HepG2 (cell line): ENCODE data around the gene RPS2. TPM values are rescaled to one million over a fixed set of nuclear protein-coding genes. Genes with fewer than 3 reads are reported as not detected.

Source experiments
- CCDC6 ChIP-seq: sonication (generic); formaldehyde crosslinking; IDR thresholded peaks from 2 replicates; pipeline ENCODE4 v1.8.1; 2022; ENCODE audit warnings: mild to moderate bottlenecking, missing genetic modification reagents, moderate library complexity
- CHD4 ChIP-seq: fragments of 200-600 bp; sonication (generic); IDR thresholded peaks from 2 replicates; pipeline ENCODE4 v1.7.0; 2017; ENCODE audit warnings: mild to moderate bottlenecking, low read length, borderline replicate concordance
- EP300 ChIP-seq, 3 experiments: sonication (generic) in 1 of 3; formaldehyde crosslinking in 1 of 3; IDR thresholded peaks; 2 replicates each; pipeline versions ENCODE4 v1.5.1 to v1.6.1; 2011 to 2020; ENCODE audit warnings: low read depth in 2 of 3, low read length in 2 of 3, borderline replicate concordance in 1 of 3, improper control_type of control experiment in 1 of 3, mild to moderate bottlenecking in 1 of 3, missing genetic modification reagents in 1 of 3, moderate library complexity in 1 of 3
- HCFC1 ChIP-seq: fragments of 150-350 bp; IDR thresholded peaks from 2 replicates; pipeline ENCODE4 v1.6.1; 2014; ENCODE audit warnings: low read depth, low read length
- HNF4G ChIP-seq, 2 experiments: sonication (generic) in 1 of 2; formaldehyde crosslinking in 1 of 2; IDR thresholded peaks; 2 replicates each; pipeline versions ENCODE4 v1.4.0 to v1.6.1; 2011 to 2020; ENCODE audit warnings: borderline replicate concordance in 2 of 2, low read depth in 2 of 2, mild to moderate bottlenecking in 2 of 2, low read length in 1 of 2, missing genetic modification reagents in 1 of 2, moderate library complexity in 1 of 2
- ISL2 ChIP-seq: sonication (generic); formaldehyde crosslinking; IDR thresholded peaks from 2 replicates; pipeline ENCODE4 v1.5.0; 2020; ENCODE audit warnings: missing genetic modification reagents
- MAF1 ChIP-seq: sonication (generic); formaldehyde crosslinking; IDR thresholded peaks from 2 replicates; pipeline ENCODE4 v1.5.0; 2020; ENCODE audit warnings: missing genetic modification reagents, borderline replicate concordance
- MAFG ChIP-seq: sonication (generic); formaldehyde crosslinking; IDR thresholded peaks from 2 replicates; pipeline ENCODE4 v1.5.1; 2020; ENCODE audit warnings: mild to moderate bottlenecking, missing genetic modification reagents
- NRL ChIP-seq: sonication (generic); formaldehyde crosslinking; IDR thresholded peaks from 2 replicates; pipeline ENCODE4 v1.5.0; 2020; ENCODE audit warnings: missing genetic modification reagents, mild to moderate bottlenecking, moderate library complexity, borderline replicate concordance
- SP2 ChIP-seq: sonication (generic); formaldehyde crosslinking; IDR thresholded peaks from 2 replicates; pipeline ENCODE4 v1.5.1; 2020; ENCODE audit warnings: mild to moderate bottlenecking, missing genetic modification reagents
- SRSF4 ChIP-seq: fragments of 200-400 bp; formaldehyde crosslinking; IDR thresholded peaks from one replicate; pipeline ENCODE4 v1.6.1; 2018; ENCODE audit warnings: mild to moderate bottlenecking, low read depth, low read length, moderate library complexity; ENCODE audit not compliant: poor library complexity, severe bottlenecking
- ZKSCAN1 ChIP-seq: fragments of 150-350 bp; IDR thresholded peaks from 2 replicates; pipeline ENCODE4 v1.6.1; 2014; ENCODE audit warnings: low read length
- ZNF547 ChIP-seq: sonication (generic); formaldehyde crosslinking; IDR thresholded peaks from 2 replicates; pipeline ENCODE4 v1.5.1; 2020; ENCODE audit warnings: mild to moderate bottlenecking, missing genetic modification reagents
- ZNF674 ChIP-seq: sonication (generic); formaldehyde crosslinking; IDR thresholded peaks from 2 replicates; pipeline ENCODE4 v1.5.0; 2020; ENCODE audit warnings: low read depth, mild to moderate bottlenecking, missing genetic modification reagents
- polyA plus RNA-seq, 8 experiments: library from polyadenylated mRNA; depleted of rRNA in 3 of 8; stranded (reverse) in 7 of 8; unstranded in 1 of 8; fragments of >200 nt; fragmentation: Illumina TruSeq in 4 of 8; extraction: Trizol in 4 of 8; gene quantifications; 2 replicates each; pipeline versions ENCODE4 v1.2.1 to v1.2.3, GENCODE V29; 2011 to 2016; ENCODE audit warnings: low read depth in 4 of 8, missing spikeins in 1 of 8, mixed read lengths in 1 of 8; ENCODE audit not compliant: insufficient read depth in 1 of 8
- total RNA-seq, 5 experiments: library from RNA; depleted of rRNA; stranded (reverse); fragments of >200 nt; fragmentation: Illumina TruSeq; extraction: Trizol; gene quantifications; 2 replicates each; pipeline ENCODE4 v1.2.3, GENCODE V29; 2016; ENCODE audit warnings: low read depth in 1 of 5
- TF ChIP-seq, protein P1 (sequence below): sonication (generic); formaldehyde crosslinking; IDR thresholded peaks from 2 replicates; pipeline ENCODE4 v1.5.1; 2020; ENCODE audit warnings: mild to moderate bottlenecking, moderate library complexity, missing genetic modification reagents
- TF ChIP-seq, protein P2 (sequence below): sonication (generic); formaldehyde crosslinking; IDR thresholded peaks from 2 replicates; pipeline ENCODE4 v1.8.1; 2023; ENCODE audit warnings: mild to moderate bottlenecking, inconsistent platforms, moderate library complexity, missing genetic modification reagents, borderline replicate concordance
- TF ChIP-seq, protein P3 (sequence below): sonication (generic); formaldehyde crosslinking; IDR thresholded peaks from 2 replicates; pipeline ENCODE4 v1.5.0; 2020; ENCODE audit warnings: missing genetic modification reagents, mild to moderate bottlenecking, borderline replicate concordance
- TF ChIP-seq, protein P4 (sequence below): sonication (generic); formaldehyde crosslinking; IDR thresholded peaks from 2 replicates; pipeline ENCODE4 v1.8.0; 2022; ENCODE audit warnings: low read depth, missing genetic modification reagents

Gene RPS2
- total and polyA plus RNA-seq, 2 of the 13 experiments (the other 11 are each of a cell fraction or from before 2014, with no cell fraction given), result 1,908 to 4,514 TPM

DNA sequence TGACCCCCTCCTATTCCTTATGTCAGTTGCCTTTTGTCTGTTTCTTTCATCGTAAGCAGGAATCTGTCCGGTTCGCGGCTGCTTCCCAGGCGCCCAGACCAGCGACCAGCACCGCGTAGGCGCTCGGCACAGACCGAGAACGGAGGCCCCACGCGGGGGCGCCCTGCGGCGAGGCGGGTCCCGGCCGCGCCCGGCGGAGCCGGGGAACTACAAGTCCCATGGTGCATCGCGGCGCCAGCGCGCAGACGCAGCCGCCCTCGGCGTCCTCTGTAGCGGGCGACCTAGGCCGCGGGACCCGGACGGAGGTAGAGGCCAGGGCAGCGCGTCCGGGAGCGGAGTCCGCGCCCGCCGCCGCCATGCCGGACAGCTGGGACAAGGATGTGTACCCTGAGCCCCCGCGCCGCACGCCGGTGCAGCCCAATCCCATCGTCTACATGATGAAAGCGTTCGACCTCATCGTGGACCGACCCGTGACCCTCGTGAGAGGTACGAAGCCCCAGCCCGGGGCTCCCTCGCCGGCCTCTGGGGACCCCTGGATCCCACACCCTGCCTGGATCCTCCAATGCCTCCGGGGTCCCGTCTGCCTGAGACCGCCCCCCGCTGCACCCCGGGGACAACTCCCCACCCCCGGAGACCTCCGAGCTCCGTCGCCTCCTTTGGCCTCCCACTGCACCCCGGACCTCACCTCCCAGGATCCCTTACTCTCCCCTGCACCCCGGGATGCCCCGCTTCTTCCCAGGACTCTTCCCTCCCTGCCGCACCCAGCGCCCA, 5.2 kb downstream of the RPS2 start, which contains the start of gene NDUFB10 (continued):
- TF ChIP-seq SP2 (CRISPR knock-in tag) (peak; percentile 51; the same call in 1 of the 2 replicates), CCDC6 (CRISPR knock-in tag) (no peak), ZKSCAN1 (no peak), HNF4G (IDR thresholded peaks at IDR 0.05; ENCODE audit: borderline replicate concordance, low read depth, low read length) (no peak), HNF4G (CRISPR knock-in tag; IDR thresholded peaks at IDR 0.05; ENCODE audit: borderline replicate concordance, low read depth) (peak; percentile 63; the same call in 1 of the 2 replicates), SRSF4 (no peak), NRL (CRISPR knock-in tag) (no peak), ZNF547 (CRISPR knock-in tag) (peak; percentile 64; the same call in 1 of the 2 replicates), HCFC1 (peak; percentile 92), CHD4 (no peak), ISL2 (peak; percentile 72; the same call in 1 of the 2 replicates), ZNF674 (no peak), EP300 (IDR thresholded peaks at IDR 0.05; ENCODE audit: low read depth in 2 of 2, low read length in 2 of 2) (no peak), EP300 (CRISPR knock-in tag; IDR thresholded peaks at IDR 0.05; ENCODE audit: borderline replicate concordance) (0 out of 2 replicates have a peak, but pooled peaks have one; percentile 22), MAFG (CRISPR knock-in tag) (no peak), MAF1 (CRISPR knock-in tag) (0 out of 2 replicates have a peak, but pooled peaks have one; percentile 63)
- TF ChIP-seq, protein P1, sequence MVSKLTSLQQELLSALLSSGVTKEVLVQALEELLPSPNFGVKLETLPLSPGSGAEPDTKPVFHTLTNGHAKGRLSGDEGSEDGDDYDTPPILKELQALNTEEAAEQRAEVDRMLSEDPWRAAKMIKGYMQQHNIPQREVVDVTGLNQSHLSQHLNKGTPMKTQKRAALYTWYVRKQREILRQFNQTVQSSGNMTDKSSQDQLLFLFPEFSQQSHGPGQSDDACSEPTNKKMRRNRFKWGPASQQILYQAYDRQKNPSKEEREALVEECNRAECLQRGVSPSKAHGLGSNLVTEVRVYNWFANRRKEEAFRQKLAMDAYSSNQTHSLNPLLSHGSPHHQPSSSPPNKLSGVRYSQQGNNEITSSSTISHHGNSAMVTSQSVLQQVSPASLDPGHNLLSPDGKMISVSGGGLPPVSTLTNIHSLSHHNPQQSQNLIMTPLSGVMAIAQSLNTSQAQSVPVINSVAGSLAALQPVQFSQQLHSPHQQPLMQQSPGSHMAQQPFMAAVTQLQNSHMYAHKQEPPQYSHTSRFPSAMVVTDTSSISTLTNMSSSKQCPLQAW (CRISPR knock-in tag), result peak; percentile 28; the same call in 1 of the 2 replicates
- TF ChIP-seq, protein P2, sequence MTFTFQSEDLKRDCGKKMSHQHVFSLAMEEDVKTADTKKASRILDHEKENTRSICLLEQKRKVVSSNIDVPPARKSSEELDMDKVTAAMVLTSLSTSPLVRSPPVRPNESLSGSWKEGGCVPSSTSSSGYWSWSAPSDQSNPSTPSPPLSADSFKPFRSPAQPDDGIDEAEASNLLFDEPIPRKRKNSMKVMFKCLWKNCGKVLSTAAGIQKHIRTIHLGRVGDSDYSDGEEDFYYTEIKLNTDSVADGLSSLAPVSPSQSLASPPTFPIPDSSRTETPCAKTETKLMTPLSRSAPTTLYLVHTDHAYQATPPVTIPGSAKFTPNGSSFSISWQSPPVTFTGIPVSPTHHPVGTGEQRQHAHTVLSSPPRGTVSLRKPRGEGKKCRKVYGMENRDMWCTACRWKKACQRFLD (CRISPR knock-in tag), result 0 out of 2 replicates have a peak, but pooled peaks have one; percentile 36
- TF ChIP-seq, protein P3, sequence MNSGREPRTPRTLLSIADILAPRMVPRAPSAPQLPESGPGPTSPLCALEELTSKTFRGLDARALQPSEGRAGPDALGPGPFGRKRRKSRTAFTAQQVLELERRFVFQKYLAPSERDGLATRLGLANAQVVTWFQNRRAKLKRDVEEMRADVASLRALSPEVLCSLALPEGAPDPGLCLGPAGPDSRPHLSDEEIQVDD, result 0 out of 2 replicates have a peak, but pooled peaks have one; percentile 69
- TF ChIP-seq, protein P4, sequence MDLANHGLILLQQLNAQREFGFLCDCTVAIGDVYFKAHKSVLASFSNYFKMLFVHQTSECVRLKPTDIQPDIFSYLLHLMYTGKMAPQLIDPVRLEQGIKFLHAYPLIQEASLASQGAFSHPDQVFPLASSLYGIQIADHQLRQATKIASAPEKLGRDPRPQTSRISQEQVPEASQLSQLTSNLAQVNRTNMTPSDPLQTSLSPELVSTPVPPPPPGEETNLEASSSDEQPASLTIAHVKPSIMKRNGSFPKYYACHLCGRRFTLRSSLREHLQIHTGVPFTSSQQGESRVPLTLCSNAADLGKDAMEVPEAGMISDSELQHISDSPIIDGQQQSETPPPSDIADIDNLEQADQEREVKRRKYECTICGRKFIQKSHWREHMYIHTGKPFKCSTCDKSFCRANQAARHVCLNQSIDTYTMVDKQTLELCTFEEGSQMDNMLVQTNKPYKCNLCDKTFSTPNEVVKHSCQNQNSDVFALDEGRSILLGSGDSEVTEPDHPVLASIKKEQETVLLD (CRISPR knock-in tag), result peak; percentile 77
